Measurements from ENCODE around the gene UPB1.

The UPB1 gene

DNA sequence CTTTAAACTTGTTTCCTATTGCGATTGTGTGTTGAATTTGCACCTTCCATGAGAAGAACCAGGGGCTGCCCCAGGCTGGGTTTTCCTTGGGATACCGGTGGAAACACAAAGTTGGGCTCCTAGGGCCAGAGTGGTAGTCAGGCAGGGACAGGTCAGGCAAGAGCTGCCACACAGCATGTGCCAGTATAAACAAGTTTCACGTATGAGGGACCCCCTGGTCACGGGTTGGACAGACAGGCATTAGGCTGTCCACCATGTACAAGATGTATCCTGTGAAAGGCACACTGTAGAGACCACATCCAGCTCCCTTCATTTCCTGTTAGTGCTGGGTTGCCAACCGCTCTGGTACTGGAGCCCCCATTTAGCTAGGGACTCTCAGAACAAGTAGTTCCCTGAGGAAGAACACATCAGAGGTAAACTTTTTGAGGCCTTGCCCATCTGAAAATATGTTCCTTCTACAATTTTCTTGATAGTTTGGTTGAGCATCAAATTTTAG is 8.8 kb downstream of the UPB1 start:
- Histone ChIP-seq H3K27ac (replicated peaks) (peak overlapping the region; percentile 38), H3K27me3 (ENCODE audit: insufficient read depth, poor library complexity, severe bottlenecking) (no peaks in the 10 kb centered on the region), H3K4me3 (replicated peaks; ENCODE audit: insufficient read depth, low read length) (no peak overlapping the region)
- no peak for DNase-seq (ENCODE audit: low read depth in 1 of 2, low spot score in 1 of 2)
- TF ChIP-seq, protein P1, sequence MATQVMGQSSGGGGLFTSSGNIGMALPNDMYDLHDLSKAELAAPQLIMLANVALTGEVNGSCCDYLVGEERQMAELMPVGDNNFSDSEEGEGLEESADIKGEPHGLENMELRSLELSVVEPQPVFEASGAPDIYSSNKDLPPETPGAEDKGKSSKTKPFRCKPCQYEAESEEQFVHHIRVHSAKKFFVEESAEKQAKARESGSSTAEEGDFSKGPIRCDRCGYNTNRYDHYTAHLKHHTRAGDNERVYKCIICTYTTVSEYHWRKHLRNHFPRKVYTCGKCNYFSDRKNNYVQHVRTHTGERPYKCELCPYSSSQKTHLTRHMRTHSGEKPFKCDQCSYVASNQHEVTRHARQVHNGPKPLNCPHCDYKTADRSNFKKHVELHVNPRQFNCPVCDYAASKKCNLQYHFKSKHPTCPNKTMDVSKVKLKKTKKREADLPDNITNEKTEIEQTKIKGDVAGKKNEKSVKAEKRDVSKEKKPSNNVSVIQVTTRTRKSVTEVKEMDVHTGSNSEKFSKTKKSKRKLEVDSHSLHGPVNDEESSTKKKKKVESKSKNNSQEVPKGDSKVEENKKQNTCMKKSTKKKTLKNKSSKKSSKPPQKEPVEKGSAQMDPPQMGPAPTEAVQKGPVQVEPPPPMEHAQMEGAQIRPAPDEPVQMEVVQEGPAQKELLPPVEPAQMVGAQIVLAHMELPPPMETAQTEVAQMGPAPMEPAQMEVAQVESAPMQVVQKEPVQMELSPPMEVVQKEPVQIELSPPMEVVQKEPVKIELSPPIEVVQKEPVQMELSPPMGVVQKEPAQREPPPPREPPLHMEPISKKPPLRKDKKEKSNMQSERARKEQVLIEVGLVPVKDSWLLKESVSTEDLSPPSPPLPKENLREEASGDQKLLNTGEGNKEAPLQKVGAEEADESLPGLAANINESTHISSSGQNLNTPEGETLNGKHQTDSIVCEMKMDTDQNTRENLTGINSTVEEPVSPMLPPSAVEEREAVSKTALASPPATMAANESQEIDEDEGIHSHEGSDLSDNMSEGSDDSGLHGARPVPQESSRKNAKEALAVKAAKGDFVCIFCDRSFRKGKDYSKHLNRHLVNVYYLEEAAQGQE (IDR thresholded peaks at IDR 0.05; ENCODE audit: insufficient replicate concordance, low read depth), result no peak
- no peak for TF ChIP-seq GABPA (IDR thresholded peaks at IDR 0.05; ENCODE audit: low read depth)
- TF ChIP-seq, protein P2, sequence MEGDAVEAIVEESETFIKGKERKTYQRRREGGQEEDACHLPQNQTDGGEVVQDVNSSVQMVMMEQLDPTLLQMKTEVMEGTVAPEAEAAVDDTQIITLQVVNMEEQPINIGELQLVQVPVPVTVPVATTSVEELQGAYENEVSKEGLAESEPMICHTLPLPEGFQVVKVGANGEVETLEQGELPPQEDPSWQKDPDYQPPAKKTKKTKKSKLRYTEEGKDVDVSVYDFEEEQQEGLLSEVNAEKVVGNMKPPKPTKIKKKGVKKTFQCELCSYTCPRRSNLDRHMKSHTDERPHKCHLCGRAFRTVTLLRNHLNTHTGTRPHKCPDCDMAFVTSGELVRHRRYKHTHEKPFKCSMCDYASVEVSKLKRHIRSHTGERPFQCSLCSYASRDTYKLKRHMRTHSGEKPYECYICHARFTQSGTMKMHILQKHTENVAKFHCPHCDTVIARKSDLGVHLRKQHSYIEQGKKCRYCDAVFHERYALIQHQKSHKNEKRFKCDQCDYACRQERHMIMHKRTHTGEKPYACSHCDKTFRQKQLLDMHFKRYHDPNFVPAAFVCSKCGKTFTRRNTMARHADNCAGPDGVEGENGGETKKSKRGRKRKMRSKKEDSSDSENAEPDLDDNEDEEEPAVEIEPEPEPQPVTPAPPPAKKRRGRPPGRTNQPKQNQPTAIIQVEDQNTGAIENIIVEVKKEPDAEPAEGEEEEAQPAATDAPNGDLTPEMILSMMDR (IDR thresholded peaks at IDR 0.05; ENCODE audit: insufficient read depth, low read length), result no peak
- TF ChIP-seq POLR2AphosphoS5 (IDR thresholded peaks at IDR 0.05; ENCODE audit: low read depth), result no peak
- no peak for TF ChIP-seq SPI1 (IDR thresholded peaks at IDR 0.05; ENCODE audit: borderline replicate concordance, low read depth)

DNA sequence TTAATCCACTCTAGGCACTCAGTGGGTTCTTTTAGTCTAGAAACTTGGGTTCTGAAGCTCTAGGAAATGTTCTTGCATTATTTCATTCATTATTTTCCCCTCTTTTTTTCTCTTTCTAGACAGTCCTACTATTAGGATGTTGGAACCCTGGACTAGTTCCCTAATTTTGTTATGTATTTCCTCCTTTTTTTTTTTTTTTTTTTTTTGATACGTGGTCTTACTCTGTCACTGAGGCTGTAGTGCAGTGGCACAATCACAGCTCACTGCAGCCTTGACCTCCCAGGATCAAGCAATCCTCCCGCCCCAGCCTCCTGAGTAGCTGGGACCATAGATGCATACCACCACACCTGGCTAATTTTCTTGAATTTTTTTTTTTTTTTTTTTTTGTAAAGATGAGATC is 9.4 kb downstream of the UPB1 start:
- H3K4me3 ChIP-seq (replicated peaks; ENCODE audit: insufficient read depth, low read length), result no peak overlapping the region
- peak overlapping the region; percentile 38; the same call in 1 of the 2 replicates for H3K27ac ChIP-seq (replicated peaks)
- no peaks in the 10 kb centered on the region for H3K27me3 ChIP-seq (ENCODE audit: insufficient read depth, poor library complexity, severe bottlenecking)
- no peak for TF ChIP-seq SPI1 (IDR thresholded peaks at IDR 0.05; ENCODE audit: borderline replicate concordance, low read depth)
- TF ChIP-seq, protein P2 (IDR thresholded peaks at IDR 0.05; ENCODE audit: insufficient read depth, low read length), result no peak
- TF ChIP-seq, protein P1 (IDR thresholded peaks at IDR 0.05; ENCODE audit: insufficient replicate concordance, low read depth), result no peak
- DNase-seq (ENCODE audit: low read depth in 1 of 2, low spot score in 1 of 2), result no peak

DNA sequence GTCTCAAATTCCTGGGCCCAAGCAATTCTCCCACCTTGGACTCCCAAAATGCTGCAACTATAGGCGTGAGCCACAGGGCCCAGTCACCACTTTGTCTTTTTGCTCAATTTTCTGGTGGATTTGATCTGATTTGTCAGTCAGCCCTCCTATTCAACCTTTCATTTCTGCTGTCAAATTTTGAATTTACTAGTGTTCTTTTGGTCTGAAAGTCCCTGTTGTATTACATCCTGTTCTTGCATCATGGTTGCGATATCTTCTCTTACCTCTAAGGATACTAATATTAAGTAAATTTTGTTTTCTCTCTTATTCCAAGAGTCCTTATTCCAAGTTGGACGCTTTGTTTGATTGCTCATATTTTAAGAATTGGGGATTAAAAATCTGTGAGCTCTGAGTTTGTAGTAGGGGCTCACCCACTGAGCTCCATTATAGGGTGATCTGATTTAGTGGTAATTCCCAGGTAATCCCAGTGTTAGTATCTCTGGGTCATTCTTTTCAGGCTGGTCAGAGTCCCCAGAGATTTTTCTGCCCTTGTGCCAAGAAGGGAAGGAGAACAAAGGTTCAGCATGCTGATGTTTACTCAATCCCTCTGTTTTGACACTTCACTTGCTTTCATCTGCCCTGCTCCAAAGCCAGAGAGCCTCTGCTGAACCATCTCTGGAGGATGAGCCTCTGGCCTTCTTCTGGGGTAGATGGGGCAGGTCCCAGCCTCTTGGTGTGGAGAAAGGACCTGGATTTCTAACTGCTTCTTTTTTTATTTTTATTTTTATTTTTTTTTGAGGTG is 10.0 kb downstream of the UPB1 start:
- H3K27ac ChIP-seq (replicated peaks), result peak overlapping the region; percentile 31; the same call in 1 of the 2 replicates
- H3K4me3 ChIP-seq (replicated peaks; ENCODE audit: insufficient read depth, low read length), result no peak overlapping the region
- peak in 1 of 2 experiments; percentile 51 for DNase-seq (ENCODE audit: low read depth in 1 of 2, low spot score in 1 of 2)
- no peaks in the 10 kb centered on the region for H3K27me3 ChIP-seq (ENCODE audit: insufficient read depth, poor library complexity, severe bottlenecking)
- no peak for TF ChIP-seq SPI1 (IDR thresholded peaks at IDR 0.05; ENCODE audit: borderline replicate concordance, low read depth)
- no peak for TF ChIP-seq GABPA (IDR thresholded peaks at IDR 0.05; ENCODE audit: low read depth)
- TF ChIP-seq, protein P2 (IDR thresholded peaks at IDR 0.05; ENCODE audit: insufficient read depth, low read length), result no peak

Data from HL-60 (cell line).